Bronchial epithelial cell (primary cell): ENCODE results near the gene FARP1. TPM values are rescaled to one million over a fixed set of nuclear protein-coding genes. Genes with fewer than 3 reads are reported as not detected.

Experiments used
- DNase-seq: peaks from one replicate; pipeline ENCODE4 v3.0.0-alpha.2; 2010; ENCODE audit warnings: low read depth
- FAIRE-seq: peaks from 2 replicates; lab custom pipeline; 2011; peaks lifted over from hg19 to GRCh38; lab: Jason Lieb, UNC
- H3K27me3 ChIP-seq: 2 replicates; pipeline ENCODE4 v1.5.1; 2011; ENCODE audit warnings: low read length; ENCODE audit not compliant: control insufficient read depth, insufficient read depth
- H3K36me3 ChIP-seq: 2 replicates; pipeline ENCODE4 v1.5.1; 2011; ENCODE audit warnings: low read length; ENCODE audit not compliant: control insufficient read depth, insufficient read depth
- H3K4me3 ChIP-seq: 2 replicates; pipeline ENCODE4 v1.5.1; 2011; ENCODE audit warnings: mild to moderate bottlenecking, low read depth, low read length, control low read depth
- CTCF ChIP-seq: IDR thresholded peaks from 2 replicates; pipeline ENCODE4 v1.5.1; 2011; ENCODE audit warnings: mild to moderate bottlenecking, moderate library complexity, low read length, control low read depth, inconsistent platforms; ENCODE audit not compliant: insufficient read depth, severe bottlenecking
- total RNA-seq: library from RNA; depleted of rRNA; stranded (reverse); fragments of >200 nt; gene quantifications from 2 replicates; pipeline ENCODE4 v1.2.1, GENCODE V29; 2014

The FARP1 gene
- total RNA-seq, 1 donor from 2014 or later: 11.1 TPM

DNA sequence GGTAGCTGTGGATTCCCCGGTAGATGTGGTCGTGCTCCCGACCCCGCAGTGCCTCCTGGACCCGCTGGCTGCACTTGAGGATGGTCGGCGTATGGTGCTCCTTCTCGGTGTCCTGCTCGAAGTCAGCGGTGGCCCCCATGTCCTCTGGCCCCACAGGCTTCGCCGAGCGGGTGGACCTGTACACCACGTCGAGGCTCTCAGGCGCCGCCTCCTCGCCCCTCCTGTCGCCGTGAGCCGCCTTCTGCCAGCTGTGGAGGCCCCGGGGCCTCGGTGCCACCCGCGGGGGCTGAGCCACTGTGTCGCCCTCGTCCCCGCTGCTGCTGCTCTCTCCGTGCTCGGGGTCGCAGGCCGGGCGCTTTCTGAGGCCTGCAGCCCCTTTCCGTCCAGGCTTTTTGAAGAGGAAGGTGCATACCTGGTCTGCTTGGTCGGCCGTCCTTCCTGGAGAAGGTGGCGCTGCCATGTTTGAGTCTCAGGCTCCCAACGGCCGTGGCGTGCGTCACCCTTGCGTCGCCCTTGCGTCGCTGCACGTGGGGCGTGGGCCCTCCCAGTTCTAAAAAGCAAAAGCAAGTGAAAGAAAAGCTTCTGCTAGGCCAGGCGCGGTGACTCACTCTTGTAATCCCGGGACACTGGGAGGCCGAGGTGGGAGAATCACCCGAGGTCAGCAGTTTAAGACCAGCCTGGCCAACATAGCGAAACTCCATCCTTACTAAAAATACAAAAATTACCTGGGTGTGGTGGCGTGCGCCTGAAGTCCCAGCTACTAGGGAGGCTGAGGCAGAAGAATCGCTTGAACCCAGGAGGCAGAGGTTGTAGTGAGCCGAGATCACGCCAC, 34.1 kb downstream of the FARP1 start, which contains the start of gene RNF113B:
Gene RNF113B (minus strand): TSS at position 493 of the 832 bp plus-strand sequence. CDS start 33 bp downstream, at position 460.
- no peaks in the 10 kb centered on the region for H3K27me3 ChIP-seq
- FAIRE-seq: no peak
- H3K36me3 ChIP-seq: no peaks in the 10 kb centered on the region
- no peak for DNase-seq
- H3K4me3 ChIP-seq: no peak within 1 kb of the TSS
- no peak for TF ChIP-seq CTCF

- H3K4me3 ChIP-seq: no peak overlapping the region
- no peaks in the 10 kb centered on the region for H3K36me3 ChIP-seq
- no peaks in the 10 kb centered on the region for H3K27me3 ChIP-seq
- TF ChIP-seq CTCF: no peak
- DNase-seq: peak; percentile 23
- no peak for FAIRE-seq
Measured at GRCh38 chr13:98180092-98180491, 37.2 kb downstream of the FARP1 start.

DNA sequence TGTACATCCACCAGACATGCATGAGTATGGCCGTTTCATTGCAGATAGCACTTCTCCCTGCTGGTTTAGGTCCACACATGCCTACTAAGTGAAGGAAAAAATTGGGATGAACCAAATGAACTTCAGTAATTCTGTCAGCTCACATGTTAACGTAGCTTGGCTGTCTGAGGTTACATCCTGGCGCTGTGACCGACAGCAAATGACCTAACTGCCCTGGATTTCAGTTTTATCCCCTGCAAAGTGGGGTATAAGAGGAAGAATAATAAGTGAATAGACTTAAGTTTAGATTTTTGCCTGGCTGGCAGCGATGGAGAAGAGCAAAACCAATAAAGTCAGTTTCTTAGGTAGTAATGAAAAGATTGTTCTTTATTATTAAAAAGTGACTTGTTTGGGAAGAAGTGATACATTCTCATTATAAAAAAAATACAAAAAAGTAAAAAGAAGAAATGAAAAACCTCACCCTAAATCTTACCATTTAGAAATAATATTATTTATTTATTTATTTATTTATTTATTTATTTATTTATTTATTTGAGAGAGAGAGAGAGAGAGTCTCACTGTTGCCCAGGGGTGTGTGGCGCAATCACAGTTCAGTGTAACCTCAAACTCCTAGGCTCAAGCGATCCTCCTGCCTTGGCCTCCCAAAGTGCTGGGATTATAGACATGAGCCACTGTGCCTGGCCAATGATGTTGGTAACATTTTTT, 38.4 kb downstream of the FARP1 start:
- no peaks in the 10 kb centered on the region for H3K27me3 ChIP-seq
- no peak for TF ChIP-seq CTCF
- no peaks in the 10 kb centered on the region for H3K36me3 ChIP-seq
- no peak overlapping the region for H3K4me3 ChIP-seq
- FAIRE-seq: no peak
- DNase-seq: no peak

- DNase-seq (no peak), FAIRE-seq (no peak)
- TF ChIP-seq CTCF: no peak
Measured at GRCh38 chr13:98182153-98182552, 39.3 kb downstream of the FARP1 start.

DNA sequence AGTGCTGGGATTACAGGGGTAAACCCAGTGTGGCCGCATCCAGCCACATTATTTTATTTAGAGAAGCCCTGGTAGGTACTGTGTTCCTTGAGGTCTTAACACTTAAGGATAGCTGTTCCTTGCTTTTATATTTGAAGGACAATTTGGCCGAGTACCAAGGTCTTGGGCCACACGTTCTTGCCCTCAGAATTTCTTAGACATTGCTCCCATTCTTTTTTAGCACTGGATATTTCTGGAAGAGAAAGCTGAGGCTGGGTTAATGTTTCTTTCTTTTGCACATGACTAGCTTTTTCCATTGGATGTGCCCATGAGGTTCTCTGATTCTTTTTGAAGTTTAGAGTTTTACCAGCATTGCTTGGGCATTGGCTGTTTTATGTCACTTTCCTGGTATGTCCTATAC, 39.7 kb downstream of the FARP1 start:
- H3K4me3 ChIP-seq: no peak overlapping the region
- FAIRE-seq (no peak), DNase-seq (no peak)
- no peaks in the 10 kb centered on the region for H3K27me3 ChIP-seq
- H3K36me3 ChIP-seq: no peaks in the 10 kb centered on the region
- no peak for TF ChIP-seq CTCF

More at GRCh38 chr13:98182153-98182552, 39.3 kb downstream of the FARP1 start:
- Histone ChIP-seq H3K4me3 (no peak overlapping the region), H3K36me3 (no peaks in the 10 kb centered on the region), H3K27me3 (no peaks in the 10 kb centered on the region)
